ENCODE measurements around the gene TMOD1. TPM values are rescaled to one million over a fixed set of nuclear protein-coding genes. Genes with fewer than 3 reads are reported as not detected.

Gene TMOD1
- total RNA-seq, 1 donor from 2014 or later, result 0.86 TPM

- intact Hi-C loops (cut with micrococcal nuclease), result no loop called here
- Mint-ChIP-seq H3K4me1 (ENCODE audit: low read depth) (peaks cover 11% of the 10 kb centered on the region), H3K4me3 (no peak overlapping the region), H3K27ac (no peak overlapping the region), H3K27me3 (ENCODE audit: insufficient read depth) (no peaks in the 10 kb centered on the region), H3K9me3 (no peaks in the 10 kb centered on the region), H3K36me3 (ENCODE audit: low read depth) (no peaks in the 10 kb centered on the region)
- no peak for DNase-seq (ENCODE audit: low spot score)
These were observed 25.6 kb downstream of the TMOD1 start for GRCh38 chr9:97526895-97527575.

DNA sequence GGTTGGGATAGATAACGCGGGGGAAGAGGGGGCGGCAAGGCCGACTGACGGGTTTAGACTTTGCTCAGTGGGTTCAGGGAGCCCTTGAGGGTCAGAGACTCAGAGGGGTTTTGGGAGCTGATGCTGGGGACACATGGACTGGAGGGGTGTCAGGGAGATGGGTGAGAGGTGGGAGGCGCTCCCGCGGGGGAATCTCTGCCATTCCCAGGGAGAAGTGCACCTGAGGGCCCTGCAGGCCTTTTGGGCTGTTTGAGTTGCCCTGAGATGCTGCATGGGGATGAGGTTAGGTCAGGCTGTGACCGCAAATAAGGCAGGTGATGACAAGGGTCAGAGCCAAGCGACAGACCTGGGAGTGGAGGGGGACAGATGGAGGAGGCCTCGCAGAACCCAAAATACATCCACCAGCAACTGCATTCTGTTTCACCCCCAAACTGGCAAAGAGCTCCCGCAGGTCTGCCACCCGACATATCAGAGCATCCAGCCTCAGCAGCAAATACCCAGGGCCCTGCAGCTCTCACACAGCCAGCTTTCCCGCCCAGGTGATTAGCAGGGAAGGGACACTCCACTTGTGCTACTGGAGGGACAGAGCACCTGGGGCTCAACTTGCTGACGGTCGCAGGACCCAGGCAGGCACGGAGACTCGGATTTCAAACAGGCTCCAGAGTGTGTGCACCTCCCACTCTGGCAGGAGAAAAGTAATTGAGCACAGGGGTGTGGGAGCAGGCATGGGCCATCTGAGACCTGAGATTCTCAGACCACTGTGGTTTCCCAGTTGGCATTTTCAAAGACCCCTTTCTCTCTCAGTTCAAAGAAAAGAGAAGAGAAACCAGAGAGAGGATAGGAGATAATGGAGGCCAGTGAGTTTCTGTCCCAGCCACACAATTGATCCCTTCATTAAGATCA, 26.4 kb downstream of the TMOD1 start:
- Mint-ChIP-seq H3K36me3 (ENCODE audit: low read depth) (no peaks in the 10 kb centered on the region), H3K4me3 (no peak overlapping the region), H3K27me3 (ENCODE audit: insufficient read depth) (peaks cover 4% of the 10 kb centered on the region), H3K27ac (no peak overlapping the region), H3K9me3 (no peaks in the 10 kb centered on the region), H3K4me1 (ENCODE audit: low read depth) (peaks cover 11% of the 10 kb centered on the region)
- intact Hi-C loops (cut with micrococcal nuclease), result no loop called here
- DNase-seq (ENCODE audit: low spot score), result no peak

DNA sequence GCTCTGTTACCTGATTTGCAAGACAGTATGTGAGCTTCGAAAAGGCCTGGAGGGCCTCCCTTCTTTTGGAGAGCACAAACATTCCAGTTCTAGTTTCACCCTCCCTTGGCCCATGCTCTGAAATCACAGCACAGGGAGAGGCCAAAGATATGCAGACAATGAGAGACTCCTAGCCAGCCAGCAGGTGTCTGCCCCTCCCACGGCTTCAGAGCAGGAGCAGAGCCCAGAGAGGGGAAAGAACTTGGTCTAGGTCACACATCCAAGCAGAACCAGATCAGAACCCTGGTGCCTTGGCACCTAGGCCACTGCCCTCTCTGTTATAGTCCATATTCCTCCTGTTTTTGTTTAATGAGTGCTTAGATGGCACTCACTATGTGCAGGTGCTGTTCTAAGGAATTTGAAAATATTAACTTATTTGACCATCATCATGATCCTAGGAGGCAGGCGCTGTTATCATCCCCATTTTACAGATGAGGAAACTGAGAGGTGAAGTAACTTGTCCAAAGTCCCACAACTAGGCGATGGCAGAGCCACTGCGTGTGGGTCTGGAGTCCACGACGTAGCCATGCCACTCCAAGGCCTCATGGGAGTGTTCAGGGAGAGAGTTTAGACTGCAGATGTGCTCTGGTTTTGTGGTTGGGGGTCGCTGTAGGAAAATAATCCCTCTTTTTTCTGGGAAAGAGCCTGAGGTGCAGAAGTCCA, 27.2 kb downstream of the TMOD1 start:
- intact Hi-C loops (cut with micrococcal nuclease), result no loop called here
- H3K4me1 Mint-ChIP-seq (ENCODE audit: low read depth), result peaks cover 11% of the 10 kb centered on the region
- H3K27ac Mint-ChIP-seq, result no peak overlapping the region
- no peak overlapping the region for H3K4me3 Mint-ChIP-seq
- H3K27me3 Mint-ChIP-seq (ENCODE audit: insufficient read depth), result peaks cover 4% of the 10 kb centered on the region
- H3K36me3 Mint-ChIP-seq (ENCODE audit: low read depth), result no peaks in the 10 kb centered on the region
- no peaks in the 10 kb centered on the region for H3K9me3 Mint-ChIP-seq
- no peak for DNase-seq (ENCODE audit: low spot score)

- H3K9me3 Mint-ChIP-seq, result no peaks in the 10 kb centered on the region
- no peak for DNase-seq (ENCODE audit: low spot score)
- H3K27me3 Mint-ChIP-seq (ENCODE audit: insufficient read depth), result peaks cover 4% of the 10 kb centered on the region
- peaks cover 11% of the 10 kb centered on the region for H3K4me1 Mint-ChIP-seq (ENCODE audit: low read depth)
- intact Hi-C loops (cut with micrococcal nuclease), result no loop called here
- H3K36me3 Mint-ChIP-seq (ENCODE audit: low read depth), result no peaks in the 10 kb centered on the region
- H3K27ac Mint-ChIP-seq, result peak overlapping the region; percentile 31
- no peak overlapping the region for H3K4me3 Mint-ChIP-seq
These were observed 28.1 kb downstream of the TMOD1 start for GRCh38 chr9:97529363-97530076.

- H3K27ac Mint-ChIP-seq, result no peak overlapping the region
- no peaks in the 10 kb centered on the region for H3K36me3 Mint-ChIP-seq (ENCODE audit: low read depth)
- no peaks in the 10 kb centered on the region for H3K9me3 Mint-ChIP-seq
- intact Hi-C loops (cut with micrococcal nuclease), result no loop called here
- peaks cover 4% of the 10 kb centered on the region for H3K27me3 Mint-ChIP-seq (ENCODE audit: insufficient read depth)
- H3K4me3 Mint-ChIP-seq, result no peak overlapping the region
- DNase-seq (ENCODE audit: low spot score), result no peak
- peaks cover 11% of the 10 kb centered on the region for H3K4me1 Mint-ChIP-seq (ENCODE audit: low read depth)
These were observed 30.5 kb downstream of the TMOD1 start for GRCh38 chr9:97531888-97532376.

DNA sequence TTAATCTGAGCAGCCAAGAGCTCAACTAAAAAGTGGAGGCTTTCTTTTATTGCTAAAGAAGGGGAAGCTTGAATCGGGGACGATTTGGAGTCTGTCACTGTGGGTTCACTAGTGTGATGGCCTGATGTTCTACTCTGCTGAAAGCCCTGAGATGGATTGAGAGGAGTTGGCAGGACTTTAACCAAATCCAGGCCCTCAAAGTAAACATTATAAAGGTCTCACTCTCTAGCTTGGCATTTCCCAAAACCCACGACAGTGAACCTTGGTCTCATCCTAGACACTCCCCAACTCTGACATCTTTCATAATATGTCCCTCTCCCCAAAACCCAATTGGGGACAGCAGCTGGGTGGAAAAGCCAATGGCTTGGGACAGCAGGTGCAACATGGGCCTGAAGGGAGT, 32.7 kb downstream of the TMOD1 start:
- no peak overlapping the region for H3K27ac Mint-ChIP-seq
- peaks cover 11% of the 10 kb centered on the region for H3K4me1 Mint-ChIP-seq (ENCODE audit: low read depth)
- no peak for DNase-seq (ENCODE audit: low spot score)
- no peak overlapping the region for H3K4me3 Mint-ChIP-seq
- H3K9me3 Mint-ChIP-seq, result no peaks in the 10 kb centered on the region
- H3K36me3 Mint-ChIP-seq (ENCODE audit: low read depth), result no peaks in the 10 kb centered on the region
- H3K27me3 Mint-ChIP-seq (ENCODE audit: insufficient read depth), result peaks cover 9% of the 10 kb centered on the region
- intact Hi-C loops (cut with micrococcal nuclease), result no loop called here

DNA sequence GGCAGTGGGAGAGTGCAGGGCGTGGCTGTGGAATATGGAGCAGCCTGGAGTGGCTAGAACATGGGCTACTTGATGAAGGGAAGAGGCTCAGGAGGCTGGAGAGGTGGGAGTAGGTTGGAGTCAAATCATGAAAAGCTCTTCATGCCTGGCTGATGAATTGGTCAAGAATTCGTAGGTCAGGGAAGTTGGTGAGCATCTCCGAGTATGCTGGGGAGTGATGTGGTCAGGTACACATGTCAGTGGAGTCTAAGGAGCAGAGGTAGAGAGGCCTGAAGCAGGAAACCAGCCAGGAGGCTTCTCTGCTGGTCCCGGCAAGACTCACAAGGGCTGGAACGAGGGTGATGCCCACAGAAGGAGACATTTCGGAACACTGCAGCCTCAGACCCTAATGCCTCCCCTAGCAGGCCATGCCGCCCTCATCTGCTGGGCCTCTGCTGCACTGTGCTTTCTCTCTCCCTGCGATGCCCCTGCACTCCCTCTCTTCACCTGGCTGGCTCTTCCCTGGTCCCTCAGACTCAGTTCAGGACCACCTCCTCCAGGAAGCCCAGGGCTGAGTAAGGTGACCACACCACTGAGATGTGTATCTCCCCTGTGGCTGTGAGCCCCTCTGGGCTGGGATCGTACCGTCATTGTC, 33.6 kb downstream of the TMOD1 start:
- no peak overlapping the region for H3K27ac Mint-ChIP-seq
- no peak overlapping the region for H3K4me3 Mint-ChIP-seq
- no peak for DNase-seq (ENCODE audit: low spot score)
- peaks cover 10% of the 10 kb centered on the region for H3K27me3 Mint-ChIP-seq (ENCODE audit: insufficient read depth)
- peaks cover 2% of the 10 kb centered on the region for H3K4me1 Mint-ChIP-seq (ENCODE audit: low read depth)
- H3K9me3 Mint-ChIP-seq, result no peaks in the 10 kb centered on the region
- intact Hi-C loops (cut with micrococcal nuclease), result no loop called here
- H3K36me3 Mint-ChIP-seq (ENCODE audit: low read depth), result no peaks in the 10 kb centered on the region

DNA sequence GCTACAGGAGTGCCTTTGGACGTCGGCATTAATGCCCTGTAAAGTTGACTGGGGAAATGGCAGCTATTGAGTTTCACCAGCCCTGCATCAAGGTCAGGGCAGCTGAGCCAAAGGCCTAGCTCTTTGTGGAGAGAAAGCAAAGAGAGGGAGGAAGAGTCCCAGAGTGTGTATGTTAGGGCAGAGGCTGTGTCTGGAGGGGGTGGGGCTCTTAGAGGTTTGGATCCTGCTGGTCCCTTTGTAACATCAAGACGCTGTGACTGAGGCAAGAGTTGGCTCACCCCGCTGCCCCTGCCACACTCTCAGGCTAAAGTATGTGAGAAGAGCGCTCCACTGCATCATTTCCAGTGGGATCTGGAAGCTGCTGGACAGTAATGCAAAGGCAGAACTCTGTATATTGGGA, 34.3 kb downstream of the TMOD1 start:
- H3K27me3 Mint-ChIP-seq (ENCODE audit: insufficient read depth), result peaks cover 13% of the 10 kb centered on the region
- H3K4me3 Mint-ChIP-seq, result no peak overlapping the region
- H3K36me3 Mint-ChIP-seq (ENCODE audit: low read depth), result no peaks in the 10 kb centered on the region
- H3K27ac Mint-ChIP-seq, result no peak overlapping the region
- H3K9me3 Mint-ChIP-seq, result no peaks in the 10 kb centered on the region
- intact Hi-C loops (cut with micrococcal nuclease), result no loop called here
- H3K4me1 Mint-ChIP-seq (ENCODE audit: low read depth), result no peaks in the 10 kb centered on the region
- DNase-seq (ENCODE audit: low spot score), result no peak

DNA sequence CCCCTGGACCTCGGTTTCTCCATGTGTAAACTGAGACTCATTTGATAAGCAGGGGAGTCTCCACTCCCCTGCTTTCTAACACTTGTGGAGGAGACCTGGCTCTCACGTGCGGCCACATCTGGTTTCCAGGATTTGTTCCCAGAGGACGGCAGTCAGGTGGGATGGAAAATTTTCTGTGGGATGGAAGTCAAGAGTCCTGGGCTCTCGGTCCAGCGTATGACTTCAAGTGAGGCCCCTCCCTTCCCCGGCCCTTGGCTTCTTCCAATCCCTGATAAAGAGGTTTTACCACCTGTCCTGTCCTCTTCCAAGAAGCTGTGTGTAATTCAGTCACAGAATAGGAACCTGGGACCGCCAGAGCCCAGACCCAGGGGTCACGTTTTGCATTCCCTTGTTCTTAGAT, 35.0 kb downstream of the TMOD1 start:
- no peaks in the 10 kb centered on the region for H3K4me1 Mint-ChIP-seq (ENCODE audit: low read depth)
- H3K4me3 Mint-ChIP-seq, result no peak overlapping the region
- H3K36me3 Mint-ChIP-seq (ENCODE audit: low read depth), result no peaks in the 10 kb centered on the region
- no peak for DNase-seq (ENCODE audit: low spot score)
- H3K9me3 Mint-ChIP-seq, result no peaks in the 10 kb centered on the region
- peaks cover 13% of the 10 kb centered on the region for H3K27me3 Mint-ChIP-seq (ENCODE audit: insufficient read depth)
- no peak overlapping the region for H3K27ac Mint-ChIP-seq
- intact Hi-C loops (cut with micrococcal nuclease), result no loop called here

GRCh38 chr9:97543561-97543960, 42.1 kb downstream of the TMOD1 start:
- Mint-ChIP-seq H3K36me3 (ENCODE audit: low read depth) (no peaks in the 10 kb centered on the region), H3K4me1 (ENCODE audit: low read depth) (no peaks in the 10 kb centered on the region), H3K27me3 (ENCODE audit: insufficient read depth) (peaks cover 19% of the 10 kb centered on the region), H3K4me3 (no peak overlapping the region), H3K27ac (no peak overlapping the region), H3K9me3 (no peaks in the 10 kb centered on the region)
- no peak for DNase-seq (ENCODE audit: low spot score)
- intact Hi-C loops (cut with micrococcal nuclease), result no loop called here

DNA sequence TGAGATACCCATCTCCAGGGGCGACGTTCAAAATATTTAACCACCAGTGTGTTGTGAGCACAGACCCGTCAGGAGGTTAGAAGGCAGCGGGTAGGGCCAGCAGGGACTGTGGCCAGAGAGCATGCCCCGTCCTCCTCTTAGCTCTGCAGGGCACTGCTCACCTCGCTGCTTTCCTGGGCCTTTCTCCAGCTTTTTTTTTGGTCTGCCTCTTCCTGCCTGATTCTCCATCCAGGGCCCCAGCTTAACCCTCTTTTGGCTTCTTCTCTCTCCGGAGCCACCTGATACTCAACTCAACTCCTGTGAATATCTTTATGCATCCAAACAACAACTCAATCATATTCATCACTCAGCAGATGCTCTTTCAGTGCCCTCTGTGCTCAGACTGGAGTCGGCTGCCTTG, 44.0 kb downstream of the TMOD1 start:
- Mint-ChIP-seq H3K4me1 (ENCODE audit: low read depth) (no peaks in the 10 kb centered on the region), H3K27me3 (ENCODE audit: insufficient read depth) (peaks cover 12% of the 10 kb centered on the region), H3K4me3 (no peak overlapping the region), H3K27ac (no peak overlapping the region), H3K36me3 (ENCODE audit: low read depth) (no peaks in the 10 kb centered on the region), H3K9me3 (no peaks in the 10 kb centered on the region)
- intact Hi-C loops (cut with micrococcal nuclease), result no loop called here
- DNase-seq (ENCODE audit: low spot score), result no peak

- intact Hi-C loops (cut with micrococcal nuclease), result no loop called here
- H3K36me3 Mint-ChIP-seq (ENCODE audit: low read depth), result no peaks in the 10 kb centered on the region
- DNase-seq (ENCODE audit: low spot score), result no peak
- H3K4me3 Mint-ChIP-seq, result no peak overlapping the region
- H3K27me3 Mint-ChIP-seq (ENCODE audit: insufficient read depth), result peaks cover 15% of the 10 kb centered on the region
- no peaks in the 10 kb centered on the region for H3K4me1 Mint-ChIP-seq (ENCODE audit: low read depth)
- H3K27ac Mint-ChIP-seq, result no peak overlapping the region
- no peaks in the 10 kb centered on the region for H3K9me3 Mint-ChIP-seq
These were observed 45.8 kb downstream of the TMOD1 start for GRCh38 chr9:97547098-97547829.

All from activated T-helper 1 cell treated with anti-CD3 and anti-CD28 coated beads, Interleukin-12 subunit alpha, Interleukin-12 subunit beta, Interleukin-2, Interleukin-4 antibody, amounts not matched to agents 30 ng/mL and 10 ng/mL and 1 ng/mL, durations not matched to agents 14 hours and 24 hours and 36 hours (primary cell).